Neural cell (in vitro differentiated cells): ENCODE results near the gene TIAM1. TPM values are rescaled to one million over a fixed set of nuclear protein-coding genes. Genes with fewer than 3 reads are reported as not detected.

ENCODE experiments used
- H2AFZ ChIP-seq: fragments of 200-600, 300-800 bp; sonication (generic), shearing (Covaris generic); 2 replicates; pipeline ENCODE4 v1.6.0; 2014; ENCODE audit warnings: low read depth, mild to moderate bottlenecking, antibody characterized with exemption, low read length, moderate library complexity
- H3F3A ChIP-seq: fragments of 200-600 bp; shearing (Covaris generic); 2 replicates; pipeline ENCODE4 v1.6.1; 2016; ENCODE audit warnings: mild to moderate bottlenecking, moderate library complexity, mixed read lengths, antibody characterized with exemption, low read length; ENCODE audit not compliant: insufficient read depth, poor library complexity, severe bottlenecking
- H3K27ac ChIP-seq: fragments of 200-600, 300-800 bp; sonication (generic), shearing (Covaris generic); 2 replicates; pipeline ENCODE4 v1.5.1; 2014; ENCODE audit warnings: mild to moderate bottlenecking, low read length, moderate library complexity
- H3K27me3 ChIP-seq: fragments of 300-800, 200-600 bp; sonication (generic), shearing (Covaris generic); 2 replicates; pipeline ENCODE4 v1.6.0; 2014; ENCODE audit warnings: mild to moderate bottlenecking, low read depth, low read length, moderate library complexity; ENCODE audit not compliant: insufficient read depth
- H3K36me3 ChIP-seq: fragments of 300-800, 200-600 bp; sonication (generic), shearing (Covaris generic); 2 replicates; pipeline ENCODE4 v1.5.1; 2014; ENCODE audit warnings: mild to moderate bottlenecking, antibody characterized with exemption, low read length, moderate library complexity; ENCODE audit not compliant: insufficient read depth
- H3K4me2 ChIP-seq: fragments of 300-800, 200-600 bp; sonication (generic), shearing (Covaris generic); 2 replicates; pipeline ENCODE4 v1.6.0; 2014; ENCODE audit warnings: mild to moderate bottlenecking, low read length
- H3K4me3 ChIP-seq: fragments of 300-800, 200-600 bp; sonication (generic), shearing (Covaris generic); 2 replicates; pipeline ENCODE4 v1.5.1; 2014; ENCODE audit warnings: mild to moderate bottlenecking, low read length, moderate library complexity
- H3K79me2 ChIP-seq: fragments of 200-600 bp; shearing (Covaris generic); replicated peaks from 2 replicates; pipeline ENCODE4 v1.6.0; 2014; ENCODE audit warnings: mild to moderate bottlenecking, low read length, moderate library complexity; ENCODE audit not compliant: insufficient read depth
- H3K9ac ChIP-seq: fragments of 300-800, 200-600 bp; sonication (generic), shearing (Covaris generic); 2 replicates; pipeline ENCODE4 v1.6.1; 2016; ENCODE audit warnings: mild to moderate bottlenecking, low read length, mixed read lengths
- H3K9me2 ChIP-seq: fragments of 200-600 bp; shearing (Covaris generic); 2 replicates; pipeline ENCODE4 v1.6.1; 2016; ENCODE audit warnings: mild to moderate bottlenecking, low read length, mixed read lengths; ENCODE audit not compliant: insufficient read depth
- H3K9me3 ChIP-seq: fragments of 200-600, 300-800 bp; sonication (generic), shearing (Covaris generic); 2 replicates; pipeline ENCODE4 v1.6.1; 2016; ENCODE audit warnings: mild to moderate bottlenecking, mixed run types, low read length, moderate library complexity, mixed read lengths
- H4K20me1 ChIP-seq: fragments of 200-600 bp; shearing (Covaris generic); 2 replicates; pipeline ENCODE4 v1.6.1; 2016; ENCODE audit warnings: mild to moderate bottlenecking, mixed run types; ENCODE audit not compliant: insufficient read depth
- CTCF ChIP-seq: fragments of 450-650 bp; IDR thresholded peaks from 2 replicates; pipeline ENCODE4 v1.5.1; 2014; ENCODE audit warnings: antibody characterized with exemption, mild to moderate bottlenecking, moderate library complexity; ENCODE audit not compliant: poor library complexity, severe bottlenecking
- EP300 ChIP-seq: fragments of 450-650 bp; conservative IDR thresholded peaks from 2 replicates; pipeline ENCODE4 v1.6.1; 2014; ENCODE audit warnings: antibody characterized with exemption, mild to moderate bottlenecking, moderate library complexity; ENCODE audit not compliant: poor library complexity, severe bottlenecking
- EZH2 ChIP-seq: fragments of 200-600, 300-800 bp; shearing (Covaris generic), sonication (generic); IDR thresholded peaks from 2 replicates; pipeline ENCODE4 v1.6.1; 2014; ENCODE audit warnings: antibody characterized with exemption, low read length, borderline replicate concordance, mild to moderate bottlenecking; ENCODE audit not compliant: insufficient read depth, poor library complexity, severe bottlenecking
- MXI1 ChIP-seq: fragments of 450-650 bp; conservative IDR thresholded peaks from 2 replicates; pipeline ENCODE4 v1.6.1; 2014; ENCODE audit warnings: antibody characterized with exemption, mild to moderate bottlenecking; ENCODE audit not compliant: poor library complexity, severe bottlenecking
- POLR2AphosphoS5 ChIP-seq: IDR thresholded peaks from 2 replicates; pipeline ENCODE4 v1.6.1; 2012
- RAD21 ChIP-seq: fragments of 450-650 bp; conservative IDR thresholded peaks from 2 replicates; pipeline ENCODE4 v1.6.1; 2014; ENCODE audit warnings: antibody characterized with exemption, mild to moderate bottlenecking, moderate library complexity
- REST ChIP-seq: IDR thresholded peaks from 2 replicates; pipeline ENCODE4 v1.6.1; 2012; ENCODE audit warnings: borderline replicate concordance
- SMC3 ChIP-seq: fragments of 450-650 bp; conservative IDR thresholded peaks from 2 replicates; pipeline ENCODE4 v1.6.1; 2014; ENCODE audit warnings: antibody characterized with exemption, mild to moderate bottlenecking, moderate library complexity; ENCODE audit not compliant: poor library complexity
- TAF1 ChIP-seq: IDR thresholded peaks from 2 replicates; pipeline ENCODE4 v1.6.1; 2012; ENCODE audit warnings: low read depth
- polyA plus RNA-seq: library from polyadenylated mRNA; depleted of rRNA; stranded (reverse); fragments of >200 nt; gene quantifications from 2 replicates; pipeline ENCODE4 v1.2.3, GENCODE V29; 2014

TIAM1 gene
- polyA plus RNA-seq, 1 donor from 2014 or later = 13.2 TPM

- no peaks in the 10 kb centered on the region for H3K79me2 ChIP-seq
- TF ChIP-seq SMC3 = no peak
- TF ChIP-seq RAD21 = no peak
- no peak for TF ChIP-seq EZH2
- TF ChIP-seq POLR2AphosphoS5 = no peak
- no peak for TF ChIP-seq EP300
- TF ChIP-seq MXI1 = no peak
- TF ChIP-seq TAF1 = no peak
- TF ChIP-seq REST = no peak
- TF ChIP-seq CTCF = no peak
- no peaks in the 10 kb centered on the region for H3K9me2 ChIP-seq
- H3K27ac ChIP-seq = no peak overlapping the region
- H3K9me3 ChIP-seq = no peaks in the 10 kb centered on the region
- H3F3A ChIP-seq = no peaks in the 10 kb centered on the region
- no peaks in the 10 kb centered on the region for H4K20me1 ChIP-seq
- H3K27me3 ChIP-seq = no peaks in the 10 kb centered on the region
- no peaks in the 10 kb centered on the region for H3K36me3 ChIP-seq
- no peak overlapping the region for H3K4me2 ChIP-seq
- no peak overlapping the region for H3K4me3 ChIP-seq
- H3K9ac ChIP-seq = no peak overlapping the region
- no peak overlapping the region for H2AFZ ChIP-seq
These were observed 28.0 kb downstream of the TIAM1 start for GRCh38 chr21:31316072-31316471.

GRCh38 chr21:31310750-31311149 is 33.3 kb downstream of the TIAM1 start:
- no peaks in the 10 kb centered on the region for H4K20me1 ChIP-seq
- no peaks in the 10 kb centered on the region for H3K9me2 ChIP-seq
- no peak overlapping the region for H3K4me2 ChIP-seq
- H3K9me3 ChIP-seq = no peaks in the 10 kb centered on the region
- no peaks in the 10 kb centered on the region for H3K79me2 ChIP-seq
- no peak overlapping the region for H3K27ac ChIP-seq
- H3K4me3 ChIP-seq = no peak overlapping the region
- TF ChIP-seq SMC3 (no peak), EZH2 (no peak), MXI1 (no peak)
- no peaks in the 10 kb centered on the region for H3K36me3 ChIP-seq
- no peak overlapping the region for H3K9ac ChIP-seq
- H3K27me3 ChIP-seq = no peaks in the 10 kb centered on the region
- no peaks in the 10 kb centered on the region for H3F3A ChIP-seq
- H2AFZ ChIP-seq = no peak overlapping the region

GRCh38 chr21:31308584-31308983 is 35.5 kb downstream of the TIAM1 start:
- Histone ChIP-seq H3K79me2 (no peaks in the 10 kb centered on the region), H2AFZ (no peak overlapping the region), H3F3A (no peaks in the 10 kb centered on the region), H3K4me2 (no peak overlapping the region), H3K4me3 (no peak overlapping the region), H3K9me2 (no peaks in the 10 kb centered on the region), H3K27me3 (no peaks in the 10 kb centered on the region), H3K27ac (no peak overlapping the region), H3K9me3 (no peaks in the 10 kb centered on the region), H4K20me1 (no peaks in the 10 kb centered on the region), H3K36me3 (no peaks in the 10 kb centered on the region), H3K9ac (no peak overlapping the region)
- TF ChIP-seq REST (no peak), RAD21 (no peak)
